Nephron progenitor cell (in vitro differentiated cells): Measurements from ENCODE around the gene ITGB2.
A peak's percentile ranks its signal among the peaks of the same experiment; 100 is the strongest.

ENCODE experiments used
- DNase-seq: peaks from one replicate; pipeline ENCODE4 v3.0.0; 2021
- H3K27ac Mint-ChIP-seq: 2 replicates; pipeline ENCODE4 v1.8.0; 2021; ENCODE audit warnings: mild to moderate bottlenecking, moderate library complexity, mixed read lengths
- H3K27me3 Mint-ChIP-seq: 2 replicates; pipeline ENCODE4 v1.8.0; 2021; ENCODE audit warnings: mild to moderate bottlenecking, low read depth, mixed read lengths; ENCODE audit not compliant: poor library complexity
- H3K36me3 Mint-ChIP-seq: 2 replicates; pipeline ENCODE4 v1.8.0; 2021; ENCODE audit warnings: low read depth, mixed read lengths
- H3K4me1 Mint-ChIP-seq: 2 replicates; pipeline ENCODE4 v1.8.0; 2021; ENCODE audit warnings: mixed read lengths
- H3K4me3 Mint-ChIP-seq: 2 replicates; pipeline ENCODE4 v1.8.0; 2021; ENCODE audit warnings: mild to moderate bottlenecking, moderate library complexity, mixed read lengths
- H3K9me3 Mint-ChIP-seq: 2 replicates; pipeline ENCODE4 v1.8.0; 2021; ENCODE audit warnings: mild to moderate bottlenecking, moderate library complexity, mixed read lengths
- CTCF ChIP-seq: fragments of 200-600 bp; sonication (generic); IDR thresholded peaks from 2 replicates; pipeline ENCODE4 v1.5.0; 2021; ENCODE audit warnings: antibody characterized with exemption

Gene ITGB2

GRCh38 chr21:44959376-44960091, 38.8 kb upstream of the ITGB2 start:
- TF ChIP-seq CTCF = no peak
- no peak for DNase-seq
- no peak overlapping the region for H3K27ac Mint-ChIP-seq
- H3K9me3 Mint-ChIP-seq = peaks cover 9% of the 10 kb centered on the region
- peaks cover 60% of the 10 kb centered on the region for H3K36me3 Mint-ChIP-seq
- H3K4me3 Mint-ChIP-seq = no peak overlapping the region
- peaks cover 46% of the 10 kb centered on the region for H3K4me1 Mint-ChIP-seq
- H3K27me3 Mint-ChIP-seq = peaks cover 7% of the 10 kb centered on the region

GRCh38 chr21:44958471-44959191, 37.9 kb upstream of the ITGB2 start:
- peak overlapping the region; percentile 56 for H3K4me3 Mint-ChIP-seq

GRCh38 chr21:44957901-44958451, 37.3 kb upstream of the ITGB2 start:
- Mint-ChIP-seq H3K4me3 (no peak overlapping the region), H3K27ac (peak overlapping the region; percentile 96)

More at GRCh38 chr21:44958471-44959191, 37.9 kb upstream of the ITGB2 start:
- DNase-seq = peak; percentile 44
- Mint-ChIP-seq H3K9me3 (peaks cover 3% of the 10 kb centered on the region), H3K36me3 (peaks cover 51% of the 10 kb centered on the region), H3K27ac (peak overlapping the region; percentile 99), H3K27me3 (peaks cover 4% of the 10 kb centered on the region), H3K4me1 (peaks cover 38% of the 10 kb centered on the region)
- TF ChIP-seq CTCF = no peak

GRCh38 chr21:44957047-44957831, 36.5 kb upstream of the ITGB2 start:
- H3K27ac Mint-ChIP-seq = peak overlapping the region; percentile 96
- peaks cover 37% of the 10 kb centered on the region for H3K36me3 Mint-ChIP-seq
- no peaks in the 10 kb centered on the region for H3K9me3 Mint-ChIP-seq
- peaks cover 26% of the 10 kb centered on the region for H3K4me1 Mint-ChIP-seq
- no peaks in the 10 kb centered on the region for H3K27me3 Mint-ChIP-seq
- DNase-seq = no peak
- TF ChIP-seq CTCF = no peak
- H3K4me3 Mint-ChIP-seq = no peak overlapping the region

More at GRCh38 chr21:44957901-44958451, 37.3 kb upstream of the ITGB2 start:
- no peak for DNase-seq
- peaks cover 33% of the 10 kb centered on the region for H3K4me1 Mint-ChIP-seq
- no peaks in the 10 kb centered on the region for H3K9me3 Mint-ChIP-seq
- TF ChIP-seq CTCF = no peak
- H3K36me3 Mint-ChIP-seq = peaks cover 44% of the 10 kb centered on the region
- peaks cover 1% of the 10 kb centered on the region for H3K27me3 Mint-ChIP-seq

- H3K27me3 Mint-ChIP-seq = no peaks in the 10 kb centered on the region
- peaks cover 23% of the 10 kb centered on the region for H3K4me1 Mint-ChIP-seq
- no peaks in the 10 kb centered on the region for H3K9me3 Mint-ChIP-seq
- H3K27ac Mint-ChIP-seq = peak overlapping the region; percentile 45
- no peak for DNase-seq
- H3K36me3 Mint-ChIP-seq = peaks cover 30% of the 10 kb centered on the region
- H3K4me3 Mint-ChIP-seq = no peak overlapping the region
- TF ChIP-seq CTCF = no peak
These were observed 35.8 kb upstream of the ITGB2 start for GRCh38 chr21:44956356-44957046.
